ENCODE results near the gene AGFG1.
"Not testable (repeated sequence)": the region's sequence is repeated elsewhere in the genome, so short reads cannot be mapped to it uniquely, and the experiment has no call there.

Gene AGFG1

DNA sequence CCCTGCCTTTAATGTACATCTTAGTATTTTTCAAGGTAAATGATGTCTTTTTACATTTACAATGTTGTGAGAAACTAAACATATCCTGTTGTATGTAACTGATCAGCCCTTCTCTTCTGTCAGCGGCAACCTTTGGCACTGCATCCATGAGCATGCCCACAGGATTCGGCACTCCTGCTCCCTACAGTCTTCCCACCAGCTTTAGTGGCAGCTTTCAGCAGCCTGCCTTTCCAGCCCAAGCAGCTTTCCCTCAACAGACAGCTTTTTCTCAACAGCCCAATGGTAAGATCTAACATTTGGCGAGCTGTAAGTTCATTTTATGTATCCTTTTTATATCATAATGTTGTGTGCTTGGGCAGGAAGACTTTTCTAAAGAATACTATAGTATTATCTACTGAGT, 79.9 kb downstream of the AGFG1 start:
- DNase-seq: no peak

DNA sequence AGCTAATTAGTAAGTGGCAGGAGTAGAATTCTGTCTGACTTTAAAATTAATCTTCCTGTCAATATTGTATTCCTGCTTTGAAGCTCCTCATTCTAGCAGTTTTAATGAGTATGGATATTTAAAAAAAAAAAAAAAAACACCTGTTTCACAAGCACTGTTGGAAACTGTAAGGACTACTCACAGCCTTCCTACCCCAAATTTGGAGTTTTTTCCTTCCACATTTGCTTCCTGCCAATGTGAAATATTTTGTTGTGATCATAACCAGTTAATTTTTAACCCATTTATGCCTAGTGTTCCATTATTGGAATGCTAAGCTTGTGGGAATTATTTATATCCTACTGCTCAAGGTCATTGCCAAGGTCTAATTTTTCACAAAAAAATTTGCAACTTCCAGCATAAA, 90.6 kb downstream of the AGFG1 start:
- no peak for DNase-seq

DNA sequence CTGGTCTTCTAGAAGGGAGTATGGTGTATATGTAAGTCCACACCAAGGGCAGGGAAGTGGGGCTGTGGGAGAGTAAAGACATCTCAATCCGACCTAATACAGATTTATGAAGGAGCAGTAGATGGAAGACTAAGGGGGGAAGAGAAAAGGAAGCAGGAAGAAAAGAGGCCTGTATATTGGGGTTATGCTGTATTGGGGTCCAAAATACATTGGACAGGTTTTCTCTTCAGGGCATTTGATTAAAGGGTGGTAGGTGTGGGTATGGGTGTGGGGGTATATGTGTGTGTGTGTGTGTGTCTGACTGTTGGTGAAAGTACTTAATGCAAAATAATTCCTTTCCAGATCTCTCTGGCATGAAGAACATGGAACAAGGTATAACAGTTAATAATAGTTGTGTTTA, 93.1 kb downstream of the AGFG1 start:
- no peak for DNase-seq

DNA sequence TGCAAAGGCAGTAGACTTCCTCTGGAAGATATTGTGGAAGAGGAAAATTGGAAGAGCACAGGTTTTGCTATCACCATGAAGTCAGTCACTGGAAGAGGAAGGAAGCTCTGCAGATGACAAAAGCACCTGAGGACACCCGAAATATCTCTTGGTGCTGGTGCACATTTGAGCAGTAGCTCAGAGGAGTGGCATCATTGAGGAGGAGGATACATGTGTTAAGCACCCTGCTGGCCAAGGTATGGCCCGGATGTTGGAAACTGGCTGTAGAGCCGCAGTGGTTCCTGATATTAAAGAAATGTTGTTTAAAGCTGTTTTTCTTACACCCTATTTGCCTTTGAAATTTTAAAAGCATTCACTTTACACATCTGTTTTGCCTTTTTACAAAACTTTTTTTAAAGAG, 94.1 kb downstream of the AGFG1 start:
- DNase-seq: no peak

DNA sequence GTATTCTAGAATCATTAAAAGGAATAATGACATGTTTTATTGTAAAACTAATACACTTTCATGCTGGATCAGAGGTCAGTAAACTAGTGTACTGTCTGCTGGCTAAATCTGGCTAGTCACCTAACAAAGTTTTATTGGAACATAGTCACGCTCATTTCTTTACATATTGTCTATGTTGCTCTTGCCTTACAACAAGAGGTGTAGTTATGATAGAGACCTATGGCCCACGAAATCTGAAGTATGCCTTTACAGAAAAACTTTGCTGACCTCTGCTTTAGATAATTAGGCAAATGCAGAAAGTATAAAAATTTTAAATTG, 96.9 kb downstream of the AGFG1 start:
- no peak for DNase-seq

DNA sequence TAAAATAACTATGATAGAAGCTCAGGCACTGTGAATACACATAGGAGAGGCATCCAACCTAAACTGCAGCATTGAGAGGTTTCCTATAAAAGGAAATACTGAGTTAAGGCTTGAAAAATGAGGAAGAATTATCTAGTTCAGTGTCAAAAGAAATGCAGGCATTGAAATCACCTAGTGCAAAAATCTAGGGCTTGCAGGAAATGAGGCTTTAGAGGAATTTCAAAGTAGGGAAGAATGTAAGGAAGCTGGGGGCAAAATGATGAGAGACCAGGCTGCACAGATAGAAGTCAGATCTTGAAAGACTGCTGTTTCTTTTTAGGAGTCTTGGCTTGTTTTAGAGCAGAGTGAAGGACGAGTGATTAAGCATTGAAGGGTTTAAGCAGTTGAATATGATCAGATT, 98.7 kb downstream of the AGFG1 start:
- DNase-seq: no peak

DNA sequence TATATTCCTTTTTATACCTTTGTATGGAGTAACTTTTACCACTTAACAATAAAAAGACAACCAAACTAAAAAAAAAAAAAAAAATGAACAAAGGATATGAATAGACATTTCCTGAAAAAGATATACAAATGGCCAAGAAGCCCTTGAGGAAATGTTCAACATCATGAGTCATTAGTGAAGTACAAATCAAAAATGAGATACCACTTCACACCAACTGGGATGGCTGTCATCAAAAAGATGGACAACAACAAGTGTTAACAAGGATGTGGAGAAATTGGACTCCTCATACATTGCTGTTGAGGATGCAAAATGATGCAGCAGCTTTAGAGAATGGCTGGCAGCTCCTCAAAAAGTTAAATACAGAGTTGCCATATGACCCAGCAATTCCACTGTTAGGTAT, 104.2 kb downstream of the AGFG1 start:
- no peak for DNase-seq

DNA sequence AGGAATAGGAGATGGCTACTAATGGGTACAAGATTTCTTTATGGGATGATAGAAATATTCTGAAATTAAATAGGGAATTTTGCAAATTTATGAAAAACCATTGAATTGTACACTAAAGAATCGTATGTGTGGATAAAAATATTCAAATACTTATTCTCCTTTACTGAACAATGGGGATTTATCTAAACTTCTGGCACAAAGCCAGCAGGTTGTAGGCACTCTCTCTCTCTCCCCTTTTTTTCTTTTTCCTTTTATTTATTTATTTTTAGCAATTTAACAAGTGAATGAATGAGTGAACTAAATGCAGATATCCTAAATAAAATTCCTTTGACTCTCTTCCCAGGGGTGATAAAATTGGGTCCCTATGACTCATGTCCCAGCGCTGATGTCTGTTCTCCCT, 104.9 kb downstream of the AGFG1 start:
- DNase-seq: no peak

DNA sequence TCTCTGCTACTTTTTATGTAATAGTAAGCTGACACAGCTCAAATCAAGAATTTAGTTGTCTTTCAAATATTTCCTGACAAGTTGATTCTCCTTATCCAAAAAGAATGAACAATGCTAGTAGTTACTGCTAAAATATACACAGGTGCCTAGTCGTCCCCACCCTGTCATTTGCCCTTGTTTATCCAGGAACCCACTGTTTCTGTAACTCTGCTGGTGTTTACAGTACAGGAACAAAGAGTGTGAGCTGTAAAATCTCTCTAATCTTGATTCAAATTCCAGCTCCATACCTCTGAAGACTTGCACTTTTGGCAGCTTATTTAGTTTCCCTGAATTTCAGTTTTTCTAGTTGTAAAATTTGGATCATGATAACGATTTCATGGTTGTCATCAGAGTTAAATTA, 105.6 kb downstream of the AGFG1 start:
- DNase-seq: no peak

DNA sequence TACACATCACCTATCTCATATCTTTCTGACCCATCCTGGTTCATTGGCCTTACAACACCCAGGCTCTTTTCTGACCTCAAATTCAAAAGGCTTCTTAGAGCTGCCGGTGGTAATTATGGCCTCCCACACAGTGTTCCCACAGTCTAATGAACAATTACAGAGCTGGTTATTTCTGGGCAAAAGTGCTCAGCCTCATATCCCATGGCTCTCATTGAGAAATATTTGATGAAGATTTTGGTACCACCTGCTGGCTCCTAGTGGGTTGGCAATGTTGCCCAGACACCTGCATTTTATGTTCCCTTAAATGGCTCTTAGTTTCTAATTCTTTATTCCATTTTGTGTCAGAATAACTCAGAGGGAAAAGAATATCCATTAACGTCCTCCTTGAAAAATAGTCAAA, 106.7 kb downstream of the AGFG1 start:
- no peak for DNase-seq

DNA sequence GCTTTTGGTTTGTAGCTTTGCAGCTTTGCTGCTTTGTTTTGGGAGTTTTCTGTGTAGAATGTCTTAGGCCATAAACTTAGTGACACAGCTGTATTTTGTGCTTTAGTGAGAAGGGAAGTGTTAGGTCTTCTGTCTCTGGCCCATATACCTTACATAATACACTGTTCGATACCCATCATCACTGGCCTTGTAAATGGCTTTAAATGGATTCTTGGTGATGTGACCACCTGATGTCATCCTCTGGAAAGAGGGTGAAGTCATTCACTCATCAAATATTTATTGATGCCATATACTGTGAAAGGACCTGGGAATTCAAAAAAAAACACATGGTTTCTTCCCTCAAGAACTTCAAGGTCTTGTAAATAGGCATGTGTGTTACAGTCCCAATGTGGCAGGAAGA, 107.8 kb downstream of the AGFG1 start:
- no peak for DNase-seq

DNA sequence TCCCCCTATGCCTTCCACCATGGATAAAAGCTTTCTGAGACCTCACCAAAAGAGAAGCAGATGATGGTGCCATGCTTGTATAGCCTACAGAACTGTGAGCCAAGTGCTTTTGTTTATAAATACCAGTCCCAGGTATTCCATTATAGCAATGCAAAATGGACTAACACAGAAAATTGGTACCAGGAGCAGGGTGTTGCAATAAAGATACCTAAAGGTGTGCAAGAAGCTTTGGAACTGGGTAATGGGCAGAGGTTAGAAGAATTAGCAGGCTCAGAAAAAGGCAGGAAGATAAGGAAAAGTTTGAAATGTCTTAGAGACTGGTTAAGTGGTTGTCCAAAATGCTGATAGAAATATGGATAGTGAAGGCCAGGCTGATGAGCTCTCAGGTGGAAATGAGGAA, 110.4 kb downstream of the AGFG1 start:
- DNase-seq: no peak

DNA sequence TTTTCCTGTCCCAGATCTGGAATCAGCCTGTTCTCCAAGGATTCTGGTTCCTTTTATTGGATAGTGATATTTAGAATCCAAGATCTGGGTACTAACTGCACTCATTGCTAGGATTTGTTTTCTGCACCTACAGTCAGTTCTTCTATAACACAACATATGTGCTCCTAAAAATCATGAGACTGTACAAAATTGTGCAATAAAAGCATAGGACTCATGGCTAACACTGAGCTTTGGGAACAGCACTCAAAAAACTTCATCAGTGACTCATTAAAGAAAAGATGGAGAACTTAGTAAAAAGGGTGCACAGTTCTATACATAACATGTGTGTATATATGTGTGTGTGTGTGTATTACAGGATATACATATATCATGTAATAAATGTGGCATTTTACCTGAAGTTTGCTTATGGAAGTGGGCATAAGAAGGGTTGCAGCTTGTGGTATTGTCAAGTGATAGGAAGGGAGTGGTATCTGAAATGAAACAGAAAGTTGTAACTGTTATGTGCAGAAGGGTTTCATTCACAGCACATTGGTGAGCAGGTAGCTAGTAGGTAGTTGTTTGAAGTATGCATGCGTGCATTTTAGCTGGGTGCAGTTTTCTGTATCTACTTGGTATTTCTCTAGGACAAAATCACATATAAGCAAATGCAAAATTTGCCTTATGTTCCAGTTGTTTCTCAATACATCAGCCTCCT, 120.9 kb downstream of the AGFG1 start:
- DNase-seq: no peak

DNA sequence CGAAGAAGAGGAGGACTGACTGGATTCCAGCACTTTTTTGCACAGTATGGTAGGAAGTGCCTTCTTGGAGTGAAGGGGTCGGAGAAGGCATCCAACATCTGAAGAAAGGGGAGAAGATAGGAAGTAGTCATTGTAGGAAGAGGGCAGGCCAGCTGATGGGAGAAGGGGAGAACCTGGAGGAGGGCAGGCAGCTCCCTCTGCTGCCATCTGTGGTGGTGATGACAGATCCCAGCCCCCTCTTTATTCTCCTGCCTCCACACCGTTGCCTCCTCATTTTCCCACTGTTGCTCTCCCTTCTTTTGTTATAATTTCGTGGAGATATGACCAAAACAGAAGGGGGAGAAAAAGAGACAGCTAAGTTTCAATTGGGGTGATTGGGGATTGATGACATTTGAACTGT, 123.8 kb downstream of the AGFG1 start:
- DNase-seq: no peak

DNA sequence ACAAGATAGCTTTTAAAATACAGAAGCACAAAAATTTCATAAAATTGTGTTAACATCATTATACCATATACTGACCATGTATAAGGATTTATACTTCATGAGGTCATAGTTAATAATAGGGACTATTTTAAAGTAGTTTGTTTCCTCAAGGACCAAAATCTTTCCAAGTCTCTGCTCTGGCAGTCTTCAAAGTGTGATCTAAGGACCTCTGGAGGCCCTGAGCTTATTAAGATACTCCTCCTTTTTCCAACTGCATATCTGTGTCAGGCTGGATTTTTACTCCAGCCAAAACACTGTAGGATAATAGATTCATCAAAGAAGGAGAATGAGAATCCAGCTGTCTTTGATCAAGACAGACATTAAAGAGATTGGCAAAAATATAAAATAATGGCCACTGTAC, 125.1 kb downstream of the AGFG1 start:
- no peak for DNase-seq

DNA sequence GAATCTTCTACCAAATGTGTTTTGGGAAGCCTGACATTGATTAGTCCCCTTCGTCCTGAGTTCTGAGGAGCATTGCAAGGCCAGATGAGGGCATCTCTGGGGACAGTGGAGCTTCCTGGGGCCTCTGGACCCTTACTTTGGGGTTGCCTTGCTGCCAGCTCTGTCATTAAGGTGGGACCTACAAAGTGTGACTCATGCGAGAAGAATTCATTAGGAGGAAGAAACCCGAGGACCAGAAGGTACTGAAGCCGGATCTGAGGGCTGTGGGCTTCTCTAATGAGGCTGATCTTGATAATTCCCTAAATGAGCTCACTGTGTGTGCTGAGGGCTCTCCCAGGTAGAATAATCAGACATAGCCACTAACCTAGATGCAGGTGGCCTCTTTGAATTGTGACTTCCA, 126.0 kb downstream of the AGFG1 start:
- DNase-seq: no peak

DNA sequence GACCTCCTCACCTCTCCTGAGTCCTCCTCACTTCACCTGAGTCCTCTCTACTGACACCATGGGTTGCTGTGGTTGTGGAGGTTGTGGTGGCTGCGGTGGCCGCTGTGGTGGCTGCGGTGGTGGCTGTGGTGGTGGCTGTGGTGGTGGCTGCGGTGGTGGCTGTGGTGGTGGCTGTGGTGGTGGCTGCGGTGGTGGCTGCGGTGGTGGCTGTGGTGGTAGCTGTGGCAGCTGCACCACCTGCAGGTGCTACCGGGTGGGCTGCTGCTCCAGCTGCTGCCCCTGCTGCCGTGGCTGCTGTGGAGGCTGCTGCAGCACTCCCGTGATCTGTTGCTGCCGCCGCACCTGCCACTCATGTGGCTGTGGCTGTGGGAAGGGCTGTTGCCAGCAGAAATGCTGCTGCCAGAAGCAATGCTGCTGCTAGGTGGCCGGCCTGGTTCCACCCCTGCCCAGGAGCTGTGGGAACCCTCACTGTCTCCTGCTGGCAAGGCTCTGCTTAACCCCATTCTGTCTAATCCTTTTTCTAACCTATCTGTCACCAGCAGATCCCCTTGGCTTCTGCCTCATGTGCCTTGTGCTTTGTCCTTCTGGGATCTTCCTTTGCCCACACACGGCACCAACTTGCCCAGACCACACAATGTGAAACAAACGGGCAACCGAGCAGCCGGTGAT, 127.0 kb downstream of the AGFG1 start, which contains the start of gene SCYGR2:
SCYGR2 (plus strand) TSS at position 59 of the 669 bp plus-strand sequence; CDS start at position 59, 0 bp downstream.
- DNase-seq: not testable (repeated sequence)

DNA sequence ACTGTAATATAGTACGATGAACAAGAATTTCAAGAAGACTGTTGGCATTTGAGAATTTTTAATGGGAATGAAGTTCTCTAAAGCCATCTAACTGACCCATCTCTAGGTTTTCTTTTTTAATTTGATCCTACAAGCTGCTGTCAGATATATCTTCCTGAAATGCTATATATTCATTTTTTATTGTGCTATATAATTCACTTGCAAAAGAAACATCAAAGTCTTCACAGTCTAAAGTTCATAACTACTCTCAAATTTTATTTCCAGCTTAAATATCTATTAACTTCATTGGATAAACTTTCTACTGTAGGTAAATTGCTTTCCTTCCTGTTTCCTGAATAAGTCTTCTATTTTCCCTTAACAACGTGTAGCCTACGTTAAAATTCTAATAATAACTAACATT, 130.4 kb downstream of the AGFG1 start:
- no peak for DNase-seq

DNA sequence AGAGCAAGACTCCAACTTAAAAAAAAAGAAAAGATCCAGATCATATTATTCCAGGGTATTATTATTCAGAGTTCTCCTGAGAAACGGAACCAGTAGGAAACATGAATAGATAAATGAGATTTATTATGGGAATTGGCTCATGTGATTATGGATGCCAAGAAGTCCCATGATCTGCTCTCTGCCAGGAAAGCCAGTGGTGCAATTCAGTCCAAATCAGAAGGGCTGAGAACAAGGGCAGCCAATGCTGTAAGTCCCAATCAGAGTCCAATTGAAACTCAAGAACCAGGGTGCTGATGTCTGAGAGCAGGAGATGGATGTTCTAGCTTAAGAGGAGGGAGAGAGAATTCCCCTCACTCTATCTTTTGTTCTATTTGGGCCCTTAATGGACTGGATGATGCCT, 134.5 kb downstream of the AGFG1 start:
- no peak for DNase-seq

DNA sequence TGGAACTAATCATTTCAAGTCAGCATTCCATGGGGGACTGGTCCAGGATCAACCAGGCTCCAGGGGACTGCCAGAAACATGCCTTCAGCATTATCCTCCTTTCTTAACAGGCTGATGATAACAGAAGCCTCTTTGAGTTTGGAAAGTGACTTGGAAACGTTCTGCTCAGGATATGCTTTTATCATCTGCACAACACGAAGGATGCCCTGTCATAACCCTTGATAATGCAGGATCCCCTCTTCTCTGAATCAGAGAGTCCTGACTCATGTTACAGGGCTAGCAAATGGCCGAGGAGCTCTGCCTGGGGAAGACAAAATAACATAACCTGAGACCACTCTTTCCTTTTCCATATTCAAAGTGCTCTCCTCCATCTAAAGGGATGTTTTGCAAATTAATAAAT, 136.0 kb downstream of the AGFG1 start:
- DNase-seq: no peak

DNA sequence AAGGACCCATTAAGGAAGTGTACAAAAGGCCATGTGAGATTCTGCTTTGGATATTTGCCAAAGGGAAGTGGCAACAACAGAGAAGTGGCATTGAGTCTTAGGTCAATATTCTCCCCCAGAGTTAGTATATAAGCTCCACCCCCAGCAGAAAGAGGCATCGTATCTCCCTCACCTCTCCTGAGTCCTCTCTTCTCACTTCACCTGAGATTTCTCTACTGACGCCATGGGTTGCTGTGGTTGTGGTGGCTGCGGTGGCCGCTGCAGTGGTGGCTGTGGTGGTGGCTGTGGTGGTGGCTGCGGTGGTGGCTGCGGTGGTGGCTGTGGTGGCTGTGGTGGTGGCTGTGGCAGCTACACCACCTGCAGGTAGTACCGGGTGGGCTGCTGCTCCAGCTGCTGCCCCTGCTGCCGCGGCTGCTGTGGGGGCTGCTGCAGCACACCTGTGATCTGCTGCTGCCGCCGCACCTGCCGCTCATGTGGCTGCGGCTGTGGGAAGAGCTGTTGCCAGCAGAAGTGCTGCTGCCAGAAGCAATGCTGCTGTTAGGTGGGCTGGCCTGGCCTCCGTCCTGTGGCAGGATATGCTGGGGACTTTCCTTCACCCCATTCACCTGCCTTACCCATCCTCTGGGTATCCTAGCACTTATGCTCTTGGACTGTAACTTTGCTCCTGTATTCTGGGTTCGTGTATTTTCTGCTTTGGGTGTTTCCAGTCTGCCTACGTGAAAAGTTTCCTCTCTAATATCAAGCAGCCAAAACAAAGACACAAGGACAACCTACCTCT, 136.8 kb downstream of the AGFG1 start:
- no peak for DNase-seq

DNA sequence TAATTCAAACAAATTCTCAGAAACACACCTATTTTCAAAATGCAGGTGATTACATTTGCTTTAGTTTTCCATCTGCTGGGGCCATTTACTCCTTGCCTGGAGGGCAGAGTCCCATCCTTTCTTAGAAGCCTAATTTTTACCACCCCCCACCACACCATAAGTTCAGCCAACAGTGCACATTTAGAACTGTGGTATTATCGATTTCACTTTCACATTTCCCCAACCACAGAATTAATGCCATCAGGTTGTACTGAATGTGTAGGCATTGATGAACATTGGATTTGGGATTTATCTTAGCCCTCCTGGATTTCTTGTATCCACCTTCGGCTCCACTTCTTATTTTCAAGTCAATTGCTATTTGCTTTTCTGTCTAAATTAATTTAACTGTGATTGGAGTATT, 138.2 kb downstream of the AGFG1 start:
- DNase-seq: no peak
